Right atrium auricular region (tissue), 2 donors: ENCODE measurements around the gene PRKAG2. TPM values are rescaled to one million over a fixed set of nuclear protein-coding genes. Genes with fewer than 3 reads are reported as not detected.

Experiments used
- DNase-seq: peaks from one replicate; pipeline ENCODE4 v3.0.0-alpha.2; 2019; ENCODE audit warnings: low spot score
- H3K27ac ChIP-seq, 2 donors: fragments of 200-600 bp; sonication (generic); 1 replicate in 1 of 2; 2 replicates in 1 of 2; pipeline ENCODE4 v1.5.1; 2016 to 2019
- H3K27me3 ChIP-seq, 2 donors: fragments of 200-600 bp; sonication (generic); one replicate each; pipeline versions ENCODE4 v1.5.1 to v1.6.0; 2017 to 2019
- H3K36me3 ChIP-seq: fragments of 200-600 bp; sonication (generic); one replicate; pipeline ENCODE4 v1.5.1; 2016
- H3K4me1 ChIP-seq, 2 donors: fragments of 200-600 bp; sonication (generic); one replicate each; pipeline versions ENCODE4 v1.5.1 to v1.6.0; 2017 to 2019
- H3K4me3 ChIP-seq, 2 donors: fragments of 200-600 bp; sonication (generic); 1 replicate in 1 of 2; 2 replicates in 1 of 2; pipeline ENCODE4 v1.5.1; 2017 to 2019; ENCODE audit warnings: mild to moderate bottlenecking in 1 of 2, moderate library complexity in 1 of 2
- H3K9me3 ChIP-seq, 2 donors: fragments of 200-600 bp; sonication (generic); one replicate each; pipeline ENCODE4 v1.5.1; 2019
- total RNA-seq, 2 donors: library from RNA; depleted of rRNA; stranded (reverse); fragments of >200 nt; gene quantifications; one replicate each; pipeline ENCODE4 v1.1.0, GENCODE V29; 2016
- TF ChIP-seq, protein P1 (sequence below), 2 donors: fragments of 200-600 bp; sonication (generic); IDR thresholded peaks; one replicate each; pipeline ENCODE4 v1.5.1; 2019; ENCODE audit warnings: antibody characterized with exemption in 2 of 2

Gene PRKAG2
- total RNA-seq, 2 donors from 2014 or later, result 133 to 177 TPM

- Histone ChIP-seq H3K27ac (peak overlapping the region; percentile 13 to 55), H3K9me3 (no peaks in the 10 kb centered on the region), H3K4me3 (no peak overlapping the region), H3K4me1 (peaks cover 0 to 9% of the 10 kb centered on the region in 2 donors), H3K27me3 (no peaks in the 10 kb centered on the region), H3K36me3 (peaks cover 70% of the 10 kb centered on the region)
- DNase-seq, result no peak
- TF ChIP-seq, protein P1, sequence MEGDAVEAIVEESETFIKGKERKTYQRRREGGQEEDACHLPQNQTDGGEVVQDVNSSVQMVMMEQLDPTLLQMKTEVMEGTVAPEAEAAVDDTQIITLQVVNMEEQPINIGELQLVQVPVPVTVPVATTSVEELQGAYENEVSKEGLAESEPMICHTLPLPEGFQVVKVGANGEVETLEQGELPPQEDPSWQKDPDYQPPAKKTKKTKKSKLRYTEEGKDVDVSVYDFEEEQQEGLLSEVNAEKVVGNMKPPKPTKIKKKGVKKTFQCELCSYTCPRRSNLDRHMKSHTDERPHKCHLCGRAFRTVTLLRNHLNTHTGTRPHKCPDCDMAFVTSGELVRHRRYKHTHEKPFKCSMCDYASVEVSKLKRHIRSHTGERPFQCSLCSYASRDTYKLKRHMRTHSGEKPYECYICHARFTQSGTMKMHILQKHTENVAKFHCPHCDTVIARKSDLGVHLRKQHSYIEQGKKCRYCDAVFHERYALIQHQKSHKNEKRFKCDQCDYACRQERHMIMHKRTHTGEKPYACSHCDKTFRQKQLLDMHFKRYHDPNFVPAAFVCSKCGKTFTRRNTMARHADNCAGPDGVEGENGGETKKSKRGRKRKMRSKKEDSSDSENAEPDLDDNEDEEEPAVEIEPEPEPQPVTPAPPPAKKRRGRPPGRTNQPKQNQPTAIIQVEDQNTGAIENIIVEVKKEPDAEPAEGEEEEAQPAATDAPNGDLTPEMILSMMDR (IDR thresholded peaks at IDR 0.05), result no peak
These were observed 310.0 kb downstream of the PRKAG2 start for GRCh38 chr7:151566897-151567320.

DNA sequence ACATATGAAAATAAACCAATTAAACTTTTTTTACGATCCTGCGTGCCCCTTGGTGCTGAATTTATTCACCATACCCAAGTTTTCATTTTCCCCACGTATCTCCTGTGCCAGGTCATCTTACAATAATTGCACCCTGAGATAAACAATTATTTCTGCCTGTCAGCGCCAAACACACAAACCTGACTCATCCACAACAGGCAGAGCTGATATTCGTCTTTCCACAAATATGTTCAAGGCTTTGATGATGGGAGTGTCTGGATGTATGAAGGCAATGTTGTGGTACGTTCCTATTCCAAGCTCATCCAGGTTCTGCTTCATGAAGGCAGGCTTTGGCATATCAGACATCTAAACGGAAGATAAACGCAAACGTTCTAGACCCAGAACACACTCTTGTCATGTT is 311.4 kb downstream of the PRKAG2 start:
- no peak overlapping the region for H3K27ac ChIP-seq
- no peak overlapping the region for H3K4me3 ChIP-seq
- H3K27me3 ChIP-seq, result no peaks in the 10 kb centered on the region
- no peak for DNase-seq
- peaks cover 0 to 9% of the 10 kb centered on the region in 2 donors for H3K4me1 ChIP-seq
- TF ChIP-seq, protein P1 (IDR thresholded peaks at IDR 0.05), result no peak
- H3K36me3 ChIP-seq, result peaks cover 74% of the 10 kb centered on the region
- H3K9me3 ChIP-seq, result no peaks in the 10 kb centered on the region

DNA sequence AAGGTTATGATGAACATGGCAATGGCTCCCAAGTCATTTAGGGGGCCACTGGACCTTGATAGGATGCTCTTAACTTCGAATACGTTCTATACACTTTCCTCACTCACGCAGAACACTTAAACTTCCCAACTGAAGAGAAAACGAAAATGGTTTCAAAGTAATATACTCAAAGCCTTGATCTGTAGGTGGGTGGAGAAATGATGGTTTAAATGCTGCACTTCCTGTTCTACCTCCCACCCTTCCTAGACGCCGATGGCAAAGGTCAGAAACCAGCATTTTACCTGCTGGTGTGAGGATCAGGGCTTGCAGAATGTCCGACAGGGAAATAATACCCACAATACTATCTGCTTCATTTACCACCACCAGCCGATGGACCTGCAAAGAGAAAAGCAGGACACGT is 316.7 kb downstream of the PRKAG2 start:
- Histone ChIP-seq H3K36me3 (peaks cover 91% of the 10 kb centered on the region), H3K4me1 (no peaks in the 10 kb centered on the region)
- DNase-seq, result no peak

GRCh38 chr7:151559557-151560183 is 317.2 kb downstream of the PRKAG2 start:
- no peak overlapping the region for H3K27ac ChIP-seq
- TF ChIP-seq, protein P1 (IDR thresholded peaks at IDR 0.05), result no peak

More for the DNA sequence above, 316.7 kb downstream of the PRKAG2 start:
- no peak overlapping the region for H3K4me3 ChIP-seq
- TF ChIP-seq, protein P1 (IDR thresholded peaks at IDR 0.05), result no peak
- H3K27me3 ChIP-seq, result no peaks in the 10 kb centered on the region
- no peak overlapping the region for H3K27ac ChIP-seq
- no peaks in the 10 kb centered on the region for H3K9me3 ChIP-seq

DNA sequence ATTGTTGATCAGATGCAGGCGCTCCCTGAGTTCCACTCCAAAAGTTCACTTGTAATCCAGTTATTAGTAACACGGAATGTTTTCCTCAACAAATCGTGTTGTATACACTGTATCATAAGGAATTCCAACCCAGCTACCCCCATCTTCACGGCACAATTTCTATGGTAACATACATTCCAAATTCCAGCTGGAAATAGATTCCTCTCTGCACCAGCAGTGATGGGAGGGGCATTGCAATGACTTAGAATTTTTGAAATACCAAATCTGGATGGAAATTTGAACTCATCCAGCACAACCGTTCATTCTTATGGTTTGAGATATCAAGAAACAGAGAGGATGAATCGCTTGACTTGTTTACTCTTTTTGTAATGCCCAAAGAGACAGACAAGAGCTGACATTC is 318.3 kb downstream of the PRKAG2 start:
- DNase-seq, result no peak
- TF ChIP-seq, protein P1 (IDR thresholded peaks at IDR 0.05), result no peak
- Histone ChIP-seq H3K9me3 (no peaks in the 10 kb centered on the region), H3K27ac (no peak overlapping the region), H3K27me3 (no peaks in the 10 kb centered on the region), H3K4me1 (peaks cover 0 to 4% of the 10 kb centered on the region in 2 donors), H3K36me3 (peaks cover 78% of the 10 kb centered on the region), H3K4me3 (no peak overlapping the region)

More at GRCh38 chr7:151559557-151560183, 317.2 kb downstream of the PRKAG2 start:
- H3K36me3 ChIP-seq, result peaks cover 89% of the 10 kb centered on the region
- DNase-seq, result no peak
- no peaks in the 10 kb centered on the region for H3K4me1 ChIP-seq
- H3K27me3 ChIP-seq, result no peaks in the 10 kb centered on the region
- no peaks in the 10 kb centered on the region for H3K9me3 ChIP-seq
- H3K4me3 ChIP-seq, result no peak overlapping the region

- no peak overlapping the region for H3K4me3 ChIP-seq
- peaks cover 0 to 5% of the 10 kb centered on the region in 2 donors for H3K4me1 ChIP-seq
- TF ChIP-seq, protein P1 (IDR thresholded peaks at IDR 0.05), result no peak
- no peak overlapping the region for H3K27ac ChIP-seq
- H3K27me3 ChIP-seq, result no peaks in the 10 kb centered on the region
- no peak for DNase-seq
- H3K36me3 ChIP-seq, result peaks cover 59% of the 10 kb centered on the region
- H3K9me3 ChIP-seq, result no peaks in the 10 kb centered on the region
These were observed 320.3 kb downstream of the PRKAG2 start for GRCh38 chr7:151556592-151556991.
